B cell (primary cell): Measurements from ENCODE around the gene NOL4L. TPM values are rescaled to one million over a fixed set of nuclear protein-coding genes. Genes with fewer than 3 reads are reported as not detected.

Experiments
- ATAC-seq: fragments of 200-7000 bp; cut with Tn5 transposase; one replicate; pipeline ENCODE4 v1.10.0; 2021; ENCODE audit warnings: low read depth, mild to moderate bottlenecking, moderate number of reproducible peaks, moderate library complexity
- CTCF ChIA-PET: fragments of 350-600 bp; sonication (Branson Sonifier 250); formaldehyde crosslinking; loops from one replicate; lab custom pipeline; 2021; ENCODE audit warnings: antibody characterized with exemption, inconsistent platforms; lab: Charles Lee
- POLR2A ChIA-PET: fragments of 350-600 bp; sonication (Branson Sonifier 250); formaldehyde crosslinking; loops from one replicate; lab custom pipeline; 2021; ENCODE audit warnings: antibody characterized with exemption; lab: Charles Lee
- DNase-seq: peaks from one replicate; pipeline ENCODE4 v3.0.0; 2013
- H2AFZ ChIP-seq: 2 replicates; pipeline ENCODE4 v1.6.1; 2012; ENCODE audit warnings: mild to moderate bottlenecking, low read depth, low read length; ENCODE audit not compliant: insufficient read depth, poor library complexity, severe bottlenecking
- H3K27ac ChIP-seq, 2 donors: 1 replicate in 1 of 2; 2 replicates in 1 of 2; pipeline ENCODE4 v1.5.1; 2012 to 2013; ENCODE audit warnings: low read length in 2 of 2, mild to moderate bottlenecking in 2 of 2, moderate library complexity in 1 of 2
- H3K27me3 ChIP-seq, 4 experiments: fragments of 200-600 bp in 1 of 4; sonication (generic) in 1 of 4; replicated peaks in 1 of 4; 1 replicate in 2 of 4; 2 replicates in 2 of 4; pipeline versions ENCODE4 v1.6.1 to v1.7.0; 2013 to 2016; ENCODE audit warnings: low read length in 3 of 4, mild to moderate bottlenecking in 2 of 4, mixed read lengths in 1 of 4, moderate library complexity in 1 of 4; ENCODE audit not compliant: insufficient read depth in 4 of 4, control insufficient read depth in 3 of 4; ENCODE audit errors: control extremely low read depth in 1 of 4
- H3K36me3 ChIP-seq, 2 experiments: replicated peaks in 1 of 2; 1 replicate in 1 of 2; 2 replicates in 1 of 2; pipeline versions ENCODE4 v1.6.1 to v1.7.1; 2013; ENCODE audit warnings: low read length in 1 of 2; ENCODE audit not compliant: insufficient read depth in 2 of 2, control insufficient read depth in 1 of 2; ENCODE audit errors: control extremely low read depth in 1 of 2, extremely low read depth in 1 of 2
- H3K4me1 ChIP-seq, 2 donors: fragments of 200-600 bp in 1 of 2; sonication (generic) in 1 of 2; 1 replicate in 1 of 2; 2 replicates in 1 of 2; pipeline versions ENCODE4 v1.5.1 to v1.6.1; 2013 to 2017; ENCODE audit warnings: low read length in 2 of 2; ENCODE audit not compliant: control insufficient read depth in 2 of 2, insufficient read depth in 2 of 2
- H3K4me2 ChIP-seq: replicated peaks from 2 replicates; pipeline ENCODE3; 2012; ENCODE audit warnings: mild to moderate bottlenecking, low read depth, low read length; ENCODE audit not compliant: poor library complexity, severe bottlenecking
- H3K4me3 ChIP-seq, 5 experiments: fragments of 200-600 bp in 1 of 5; sonication (generic) in 1 of 5; 1 replicate in 3 of 5; 2 replicates in 2 of 5; pipeline versions ENCODE4 v1.5.1 to v1.7.0; 2011 to 2016; ENCODE audit warnings: low read length in 4 of 5, mild to moderate bottlenecking in 4 of 5, low read depth in 2 of 5, control low read depth in 1 of 5, moderate library complexity in 1 of 5; ENCODE audit not compliant: insufficient read depth in 1 of 5; ENCODE audit errors: control extremely low read depth in 1 of 5, extremely low read depth in 1 of 5
- H3K79me2 ChIP-seq: fragments of 200-600 bp; sonication (generic); one replicate; pipeline ENCODE4 v1.6.0; 2016; ENCODE audit warnings: low read length; ENCODE audit not compliant: control insufficient read depth, insufficient read depth
- H3K9ac ChIP-seq: fragments of 200-600 bp; sonication (generic); 2 replicates; pipeline ENCODE4 v1.6.1; 2017; ENCODE audit warnings: mild to moderate bottlenecking, low read length, moderate library complexity
- H3K9me3 ChIP-seq, 3 donors: one replicate each; pipeline versions ENCODE4 v1.6.1 to v1.7.1; 2013; ENCODE audit warnings: low read length in 2 of 3; ENCODE audit not compliant: control insufficient read depth in 2 of 3, insufficient read depth in 1 of 3; ENCODE audit errors: control extremely low read depth in 1 of 3
- H4K20me1 ChIP-seq: 2 replicates; pipeline ENCODE4 v1.6.0; 2012; ENCODE audit warnings: mild to moderate bottlenecking, low read length; ENCODE audit not compliant: insufficient read depth, control insufficient read depth, poor library complexity, severe bottlenecking
- H3K27ac Mint-ChIP-seq: one replicate; pipeline ENCODE4 v1.8.0; 2021; ENCODE audit warnings: mixed read lengths
- H3K27me3 Mint-ChIP-seq: one replicate; pipeline ENCODE4 v1.8.0; 2021; ENCODE audit warnings: mixed read lengths
- H3K4me1 Mint-ChIP-seq: one replicate; pipeline ENCODE4 v1.8.0; 2021; ENCODE audit warnings: mixed read lengths
- H3K4me3 Mint-ChIP-seq: one replicate; pipeline ENCODE4 v1.8.0; 2021; ENCODE audit warnings: mixed read lengths
- H3K9me3 Mint-ChIP-seq: one replicate; pipeline ENCODE4 v1.8.0; 2022; ENCODE audit warnings: mixed read lengths; ENCODE audit not compliant: insufficient read depth
- CTCF ChIP-seq: fragments of 200-600 bp; IDR thresholded peaks from one replicate; pipeline ENCODE4 v1.8.0; 2022; ENCODE audit warnings: antibody characterized with exemption, mild to moderate bottlenecking
- EZH2 ChIP-seq: IDR thresholded peaks from 2 replicates; pipeline ENCODE4 v1.6.1; 2012; ENCODE audit warnings: borderline replicate concordance, low read depth, mild to moderate bottlenecking, moderate library complexity, low read length; ENCODE audit not compliant: insufficient read depth, poor library complexity, severe bottlenecking
- WGBS: methylation state at CpG from one replicate; pipeline ENCODE4 v1.1.5; 2013; ENCODE audit warnings: missing lambda C conversion rate; ENCODE audit not compliant: insufficient coverage; 5-methylcytosine and 5-hydroxymethylcytosine counted together
- intact Hi-C: fragments of 100-400 bp; cut with micrococcal nuclease; formaldehyde crosslinking; loops from one replicate; pipeline ENCODE4 v1.10.0; 2022
- polyA plus RNA-seq: library from polyadenylated mRNA; depleted of rRNA; stranded (reverse); fragments of >200 nt; gene quantifications from 2 replicates; pipeline ENCODE4 v1.2.3, GENCODE V29; 2012
- total RNA-seq, 2 donors: library from RNA; stranded (reverse); fragments of 120-200 nt in 1 of 2; gene quantifications; 1 replicate in 1 of 2; 2 replicates in 1 of 2; pipeline versions ENCODE4 v1.2.3 to v1.2.4, GENCODE V29; 2013 to 2022

Gene NOL4L
- total and polyA plus RNA-seq, 2 donors (not counting 1 experiment from before 2014, with no cell fraction given): 6.5 to 7.9 TPM

- no peak for ATAC-seq
- TF ChIP-seq EZH2 (no peak), CTCF (no peak)
- no CpG with 5 or more reads among the region's 3 CpGs for WGBS
- H3K9me3 Mint-ChIP-seq: peaks cover 10% of the 10 kb centered on the region
- H3K27ac Mint-ChIP-seq: no peak overlapping the region
- Histone ChIP-seq H3K27ac (no peak overlapping the region), H3K4me1 (no peaks in the 10 kb centered on the region), H3K4me2 (no peak overlapping the region), H3K79me2 (peaks cover 95% of the 10 kb centered on the region), H3K36me3 (peaks cover 4 to 17% of the 10 kb centered on the region in 2 experiments), H3K9ac (no peak overlapping the region), H2AFZ (no peak overlapping the region), H3K27me3 (no peaks in the 10 kb centered on the region), H4K20me1 (peaks cover 46% of the 10 kb centered on the region), H3K9me3 (peaks cover 2 to 10% (median 9%) of the 10 kb centered on the region in 3 donors), H3K4me3 (no peak overlapping the region)
- peaks cover 19% of the 10 kb centered on the region for H3K4me1 Mint-ChIP-seq
- no peaks in the 10 kb centered on the region for H3K27me3 Mint-ChIP-seq
- no peak overlapping the region for H3K4me3 Mint-ChIP-seq
- DNase-seq: no peak
- ChIA-PET CTCF (interaction anchor here (1.6 kb wide), 1 partner anchor 9 kb away, joined by 3 read pairs; no protein-coding TSS in a partner anchor), POLR2A (no interaction called here)
- intact Hi-C loops: no loop called here
Measured at GRCh38 chr20:32396646-32397160, 188.4 kb downstream of the NOL4L start.

GRCh38 chr20:32395066-32395465 is 190.1 kb downstream of the NOL4L start:
- no peak overlapping the region for H3K27ac Mint-ChIP-seq
- H3K79me2 ChIP-seq: peaks cover 96% of the 10 kb centered on the region
- POLR2A ChIA-PET: interaction anchor here (0.6 kb wide), 1 partner anchor 24 kb away, joined by 6 read pairs; no protein-coding TSS in a partner anchor
- peaks cover 2 to 10% (median 9%) of the 10 kb centered on the region in 3 donors for H3K9me3 ChIP-seq
- TF ChIP-seq CTCF (no peak), EZH2 (no peak)
- peaks cover 0 to 17% of the 10 kb centered on the region in 2 experiments for H3K36me3 ChIP-seq
- H3K4me3 Mint-ChIP-seq: no peak overlapping the region
- no peak overlapping the region for H2AFZ ChIP-seq
- peak overlapping the region in 1 of 2 donors; percentile 9 for H3K27ac ChIP-seq
- H3K27me3 ChIP-seq: no peaks in the 10 kb centered on the region
- peaks cover 24% of the 10 kb centered on the region for H3K4me1 Mint-ChIP-seq
- intact Hi-C loops: no loop called here
- H3K4me2 ChIP-seq: no peak overlapping the region
- peaks cover 51% of the 10 kb centered on the region for H4K20me1 ChIP-seq
- CTCF ChIA-PET: interaction anchor here (1.6 kb wide), 1 partner anchor 11 kb away, joined by 3 read pairs; no protein-coding TSS in a partner anchor
- ATAC-seq (no peak), DNase-seq (no peak)
- no peak overlapping the region for H3K4me3 ChIP-seq
- H3K9ac ChIP-seq: no peak overlapping the region
- WGBS: no CpG with 5 or more reads among the region's 3 CpGs
- peaks cover 10% of the 10 kb centered on the region for H3K9me3 Mint-ChIP-seq
- H3K4me1 ChIP-seq: peaks cover 0 to 2% of the 10 kb centered on the region in 2 donors
- H3K27me3 Mint-ChIP-seq: no peaks in the 10 kb centered on the region

Other genes starting within 250 kb of the NOL4L start
- 180 and 183 TPM in 2 replicates for gene ASXL1, start 227.0 kb downstream of the NOL4L start, total RNA-seq
- gene ASXL1, start 227.0 kb downstream of the NOL4L start, polyA plus RNA-seq: 93.0 and 158 TPM in 2 replicates
- 0.12 and 0.27 TPM in 2 replicates for gene C20orf203, start 88.6 kb upstream of the NOL4L start, total RNA-seq
- gene C20orf203, start 88.6 kb upstream of the NOL4L start, polyA plus RNA-seq: 0.09 and 0.15 TPM in 2 replicates
- 24.5 and 29.5 TPM in 2 replicates for gene COMMD7, start 158.1 kb upstream of the NOL4L start, total RNA-seq
- gene COMMD7, start 158.1 kb upstream of the NOL4L start, polyA plus RNA-seq: 29.5 and 34.9 TPM in 2 replicates
- 0.36 and 0.47 TPM in 2 replicates for gene DNMT3B, start 177.1 kb upstream of the NOL4L start, total RNA-seq
- 0.15 and 0.16 TPM in 2 replicates for gene DNMT3B, start 177.1 kb upstream of the NOL4L start, polyA plus RNA-seq
- 65.7 and 66.2 TPM in 2 replicates for gene MAPRE1, start 234.6 kb upstream of the NOL4L start, total RNA-seq
- gene MAPRE1, start 234.6 kb upstream of the NOL4L start, polyA plus RNA-seq: 28.7 and 114 TPM in 2 replicates